Endometrium (tissue), 2 donors: Measurements from ENCODE around the gene NTM.
A peak's percentile ranks its signal among the peaks of the same experiment; 100 is the strongest.

Experiments
- FAIRE-seq: peaks from 2 replicates; lab custom pipeline; 2012; peaks lifted over from hg19 to GRCh38; lab: Jason Lieb, UNC
- donor health status: control.
- donor health status: control.

The NTM gene

DNA sequence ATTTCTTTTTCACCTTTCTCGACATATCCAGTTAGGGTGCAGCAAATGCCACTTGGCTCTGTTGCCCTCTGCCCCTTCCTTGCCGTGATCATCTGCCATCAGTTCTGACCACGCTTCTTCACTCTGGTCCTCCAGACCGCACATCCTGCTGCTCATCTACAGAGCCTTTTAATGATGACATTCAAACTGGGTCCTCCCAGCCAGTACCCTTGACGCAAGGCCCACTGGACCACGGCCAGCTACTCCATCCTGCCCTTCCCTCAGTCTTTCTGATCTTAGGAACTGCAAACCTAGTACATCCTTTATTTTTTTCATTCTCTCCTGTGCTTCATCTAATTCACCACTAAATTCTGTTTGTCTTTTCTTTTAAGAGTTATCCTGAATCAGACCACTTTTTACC, 551.8 kb downstream of the NTM start:
- no peak for FAIRE-seq

DNA sequence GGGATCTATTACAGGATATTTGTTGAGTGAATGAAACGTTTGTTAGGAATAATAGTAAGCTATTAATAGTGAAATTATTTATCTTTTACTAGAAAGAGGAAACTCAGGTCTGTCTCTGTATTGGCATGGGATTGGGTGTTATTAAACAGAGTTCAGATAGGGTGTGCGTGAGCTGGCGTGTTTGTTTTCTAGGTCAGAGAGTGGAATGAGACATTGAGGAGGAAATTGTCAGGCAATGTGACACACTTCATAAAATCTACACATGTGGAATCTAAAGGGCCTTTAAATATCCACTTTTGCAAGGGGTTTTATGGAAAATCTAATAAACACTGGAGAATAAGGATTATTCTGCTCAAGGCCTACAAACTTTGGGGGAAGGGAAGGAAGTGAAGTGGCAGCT, 552.9 kb downstream of the NTM start:
- no peak for FAIRE-seq

DNA sequence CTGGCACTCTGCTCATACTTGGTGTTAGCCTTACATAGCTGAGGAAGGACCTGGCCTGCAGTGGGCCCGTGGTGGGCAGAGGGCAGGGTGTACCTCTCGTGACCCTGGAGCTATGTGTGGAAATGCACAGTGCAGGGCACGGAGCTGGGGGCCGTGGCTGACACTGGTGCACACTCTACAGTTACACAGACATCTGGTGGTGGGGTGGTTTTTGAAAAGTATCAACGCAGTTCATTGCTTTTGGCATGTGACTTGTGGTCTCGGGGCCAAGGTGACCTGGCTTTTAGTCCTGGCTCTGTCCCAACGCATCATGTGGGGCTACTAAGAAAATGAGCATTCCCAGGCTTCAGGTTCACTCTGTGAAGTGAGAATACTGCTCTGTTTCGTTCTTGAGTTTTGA, 553.6 kb downstream of the NTM start:
- no peak for FAIRE-seq

DNA sequence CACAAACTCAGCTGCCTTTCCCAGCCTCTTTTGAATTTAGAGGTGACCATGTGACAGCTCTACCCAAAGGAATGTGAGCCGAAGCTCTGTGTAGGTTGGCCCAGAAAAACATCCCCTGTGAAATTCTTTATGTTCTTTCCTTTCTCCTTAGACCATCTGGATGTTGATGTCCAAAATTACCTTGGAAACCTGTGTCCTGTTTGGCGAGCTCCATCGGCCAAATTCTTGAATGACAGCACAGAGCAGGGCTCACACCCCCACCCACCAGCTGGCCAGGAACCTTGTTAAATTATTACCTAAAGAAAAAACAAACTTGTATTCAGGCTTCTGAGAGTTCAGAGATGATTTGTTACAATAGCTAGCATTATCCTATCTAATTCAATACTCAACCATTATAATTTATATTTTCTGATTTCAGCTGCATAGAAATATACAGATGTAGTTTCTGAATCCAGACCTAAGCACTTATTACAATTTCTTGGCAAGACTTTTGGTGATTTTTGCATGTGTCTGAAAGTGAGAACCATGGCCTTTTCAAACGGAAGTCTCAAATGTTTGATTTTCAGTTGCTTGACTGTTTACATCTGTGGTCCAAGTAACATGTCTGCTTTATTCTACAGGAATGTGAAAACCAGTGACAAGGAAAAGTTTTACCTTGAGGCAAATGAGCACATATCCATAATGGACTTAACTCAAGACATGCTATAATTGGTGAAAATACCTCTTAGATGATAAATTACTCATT, 554.2 kb downstream of the NTM start:
- peak; percentile 31 for FAIRE-seq

DNA sequence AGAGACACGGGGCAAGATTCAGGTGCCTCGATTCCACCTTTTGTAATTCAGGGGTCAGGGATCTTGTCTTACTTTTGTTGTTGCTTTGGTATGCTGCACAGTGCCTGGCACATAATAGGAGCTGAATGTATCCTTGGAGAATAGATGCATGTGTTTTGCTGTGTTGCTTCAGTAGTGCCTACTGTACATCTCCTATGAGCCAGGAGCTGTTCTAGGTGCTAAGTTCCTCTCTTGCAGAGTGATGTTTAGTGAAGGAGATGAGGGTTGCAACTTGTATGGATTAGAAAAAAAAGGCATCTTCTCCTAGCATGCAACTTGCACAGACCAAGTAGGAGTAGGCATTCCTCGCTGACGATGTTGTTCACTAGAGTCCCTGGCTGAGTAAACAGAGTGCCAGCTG, 555.4 kb downstream of the NTM start:
- no peak for FAIRE-seq

DNA sequence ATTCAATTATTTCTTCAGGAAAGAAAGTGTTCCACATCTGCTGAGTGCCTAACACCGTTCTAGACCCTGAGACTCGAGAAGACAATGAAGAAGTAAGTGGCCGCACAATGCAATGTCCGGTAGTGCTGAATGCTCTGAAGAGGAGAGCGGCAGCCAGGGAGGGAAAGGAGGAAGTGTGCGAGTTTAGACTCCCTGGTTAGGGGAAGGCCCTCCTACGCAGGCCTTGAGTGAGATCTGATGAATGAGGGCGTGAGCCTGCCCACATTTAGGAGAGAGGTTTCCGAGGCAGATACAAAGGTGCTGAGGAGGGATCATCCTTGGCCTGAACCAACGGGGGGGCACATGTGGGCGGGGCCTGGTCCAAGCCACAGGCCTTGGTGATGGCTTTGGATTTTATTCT, 558.6 kb downstream of the NTM start:
- FAIRE-seq: no peak

DNA sequence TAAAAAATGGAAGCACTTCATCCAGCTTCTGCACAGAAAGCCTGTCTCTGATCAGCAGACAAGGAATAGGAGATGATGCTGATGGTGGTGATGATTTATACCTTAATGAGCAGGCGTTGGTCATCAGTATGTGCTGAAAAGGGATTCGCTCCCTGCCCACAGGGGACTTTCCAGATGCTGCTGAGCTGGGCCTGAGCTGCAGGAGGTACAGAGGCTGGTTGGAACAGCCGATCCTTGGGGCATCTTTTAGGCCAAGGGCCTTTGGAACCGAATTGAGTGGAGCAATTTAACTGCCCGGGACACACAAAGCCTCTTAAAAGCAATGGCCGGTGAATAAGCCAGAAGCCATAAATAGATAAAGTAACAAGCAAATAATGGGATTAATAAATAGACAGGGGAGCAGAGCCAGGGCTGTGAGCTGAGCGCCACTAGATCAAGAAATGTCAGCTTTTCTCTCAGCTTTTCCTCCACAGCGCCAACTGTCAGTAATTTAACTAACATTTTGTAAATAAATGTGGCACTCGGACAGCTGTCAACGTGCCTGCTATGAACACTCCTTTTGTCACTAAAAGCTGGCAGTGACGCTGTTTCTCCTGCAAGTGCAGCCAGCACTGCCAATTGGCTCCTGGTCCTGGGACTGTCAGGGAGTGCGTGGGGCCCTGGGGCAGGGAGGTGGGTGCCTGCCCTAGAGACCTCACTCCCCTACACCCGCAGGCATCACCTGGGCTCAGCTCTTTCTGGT, 562.3 kb downstream of the NTM start:
- FAIRE-seq: no peak

DNA sequence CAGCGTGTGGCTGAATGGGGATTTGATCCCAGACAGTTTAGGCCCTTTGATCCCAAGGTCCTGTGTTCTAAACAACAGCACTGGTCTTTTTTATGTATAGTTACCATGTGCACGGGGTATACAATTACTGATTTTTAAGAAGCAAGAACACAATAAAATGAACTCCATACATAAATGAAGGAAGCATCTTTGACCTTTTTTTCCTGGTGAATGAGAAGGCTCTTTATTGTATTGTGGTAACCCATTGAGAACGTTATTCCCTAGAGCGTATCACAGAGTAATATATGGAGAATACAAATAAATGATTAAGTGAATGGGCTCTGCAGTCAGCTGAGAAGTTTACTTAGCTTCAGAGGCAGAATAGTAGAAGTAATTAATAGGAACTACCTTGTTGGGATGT, 563.6 kb downstream of the NTM start:
- no peak for FAIRE-seq

DNA sequence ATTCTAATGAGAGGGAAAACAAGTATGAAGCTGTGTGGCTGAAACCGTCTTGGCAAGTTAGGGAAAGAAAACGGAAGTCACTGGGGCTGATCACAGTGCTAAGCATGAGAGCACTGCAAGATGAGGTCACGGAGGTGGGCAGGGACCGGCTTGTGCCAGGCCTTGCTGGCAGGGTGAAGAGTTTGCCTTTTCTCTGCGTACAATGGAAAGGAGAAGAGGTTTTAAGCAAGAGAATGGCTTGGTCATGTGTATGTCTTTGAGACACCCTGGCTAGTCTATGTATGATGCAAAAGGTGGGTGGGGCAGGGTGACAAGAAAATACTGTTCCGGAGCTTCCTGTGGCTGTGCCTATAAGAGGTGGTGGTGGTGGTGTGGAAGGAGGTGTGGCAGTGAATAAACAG, 567.9 kb downstream of the NTM start:
- no peak for FAIRE-seq

DNA sequence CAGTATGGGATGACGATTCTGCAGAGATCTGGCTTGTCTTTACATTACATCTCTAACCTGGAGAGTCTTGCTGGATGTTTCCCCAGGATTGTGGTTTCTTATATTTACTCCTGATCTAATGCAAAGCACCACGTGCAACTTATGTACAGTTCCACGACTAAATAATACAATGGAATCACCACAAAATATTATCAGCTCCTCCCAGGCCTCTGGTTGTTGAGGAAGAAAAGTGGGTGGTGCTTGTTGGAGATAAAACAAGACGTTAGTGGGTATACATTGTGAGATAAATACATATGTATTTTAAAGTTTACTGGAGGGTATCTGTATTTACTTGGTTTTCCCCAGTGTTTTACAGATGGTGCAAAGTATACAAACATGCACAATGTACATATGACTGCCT, 569.7 kb downstream of the NTM start:
- no peak for FAIRE-seq

DNA sequence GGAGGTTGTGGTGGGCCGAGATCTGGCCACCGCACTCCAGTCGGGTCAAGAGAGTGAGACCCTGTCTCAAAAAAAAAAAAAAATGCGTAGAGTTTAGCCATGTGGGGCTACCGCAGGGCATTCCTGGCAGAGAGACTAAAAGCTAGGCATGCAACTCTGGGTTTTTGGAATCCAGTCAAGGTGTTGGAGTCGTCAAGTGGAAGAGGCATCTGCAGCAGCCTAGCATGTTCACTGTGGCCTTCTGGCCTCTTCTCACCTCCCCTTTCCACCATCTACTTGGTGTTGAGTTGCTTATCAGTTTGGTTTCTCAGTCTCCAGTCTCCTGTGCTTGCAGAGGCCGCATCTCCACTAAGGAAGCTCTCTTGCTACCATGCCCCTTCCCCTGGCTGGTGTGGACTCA, 572.5 kb downstream of the NTM start:
- FAIRE-seq: no peak

DNA sequence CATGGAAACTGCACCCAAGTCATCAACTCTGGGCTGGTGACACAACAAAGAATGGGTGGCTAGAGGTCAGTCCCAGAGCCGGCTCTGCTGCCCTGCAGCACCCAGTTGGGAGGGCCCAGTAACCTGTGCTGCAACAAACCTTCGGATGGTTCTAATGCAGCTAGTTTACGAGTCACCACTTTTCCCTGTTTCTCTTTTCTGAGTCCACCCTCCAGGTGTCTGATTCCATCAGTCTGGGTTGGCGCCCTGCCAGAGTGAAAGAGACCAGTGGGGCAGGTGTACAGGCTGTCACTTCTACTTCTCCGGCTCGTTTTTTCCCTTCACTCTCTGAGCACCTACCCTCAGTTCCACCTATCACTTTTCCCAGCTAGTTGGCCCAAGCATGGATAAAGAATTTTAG, 572.9 kb downstream of the NTM start:
- no peak for FAIRE-seq

DNA sequence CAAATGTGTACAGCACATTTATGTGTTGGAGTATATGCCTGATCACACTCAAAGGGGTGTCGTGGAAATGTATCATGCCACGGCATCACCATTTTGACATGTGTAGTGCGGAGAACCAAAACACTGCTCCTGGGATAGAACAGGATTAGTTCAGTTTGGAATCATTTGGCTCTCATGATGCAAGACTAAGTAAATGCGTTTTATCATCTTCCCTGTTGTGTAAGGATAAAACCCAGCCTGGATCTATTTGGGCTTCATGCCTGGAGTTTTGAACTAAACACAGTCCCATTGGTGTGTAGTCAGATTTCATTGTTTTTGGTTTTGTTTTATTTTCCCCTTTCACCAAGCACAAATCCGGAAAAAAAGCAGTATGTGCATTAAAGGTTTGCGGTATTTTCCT, 574.3 kb downstream of the NTM start:
- FAIRE-seq: no peak

DNA sequence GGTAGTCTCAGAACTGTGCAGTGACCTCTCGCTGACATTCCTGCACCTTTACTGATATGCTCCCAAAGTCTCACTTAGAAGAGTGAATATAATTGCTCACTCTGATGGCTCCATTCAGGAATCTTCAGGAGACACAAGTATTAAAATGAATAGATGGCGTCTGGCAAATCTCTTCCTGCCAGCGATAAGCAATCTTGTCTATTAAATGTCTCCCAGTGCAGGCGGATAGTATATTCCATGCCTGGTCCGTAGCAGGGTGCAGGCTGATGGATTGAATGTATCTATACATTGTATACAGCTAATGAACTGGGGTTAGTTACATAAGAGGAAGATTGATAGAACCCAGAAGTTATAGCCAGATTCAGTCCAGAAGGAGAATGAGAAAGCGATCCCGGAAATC, 575.3 kb downstream of the NTM start:
- FAIRE-seq: no peak

DNA sequence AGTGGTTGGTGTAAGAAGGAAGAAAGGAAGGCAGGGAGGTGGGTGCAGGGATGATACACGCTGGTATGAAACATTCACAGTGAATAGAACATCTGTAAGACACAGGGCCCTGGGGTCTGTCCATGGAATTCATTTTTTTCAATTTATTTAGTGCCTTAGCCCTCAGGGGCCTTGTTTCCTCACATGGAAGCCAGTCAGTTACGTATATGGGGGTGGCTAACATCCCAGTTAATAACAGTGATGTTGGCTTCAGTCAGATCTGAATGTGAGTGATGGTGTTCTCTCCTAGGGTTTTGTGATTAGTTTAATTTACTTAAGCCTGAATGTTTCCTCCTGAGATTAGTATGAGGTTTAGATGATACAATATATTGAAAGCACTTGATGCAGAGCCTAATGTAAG, 577.1 kb downstream of the NTM start:
- no peak for FAIRE-seq

DNA sequence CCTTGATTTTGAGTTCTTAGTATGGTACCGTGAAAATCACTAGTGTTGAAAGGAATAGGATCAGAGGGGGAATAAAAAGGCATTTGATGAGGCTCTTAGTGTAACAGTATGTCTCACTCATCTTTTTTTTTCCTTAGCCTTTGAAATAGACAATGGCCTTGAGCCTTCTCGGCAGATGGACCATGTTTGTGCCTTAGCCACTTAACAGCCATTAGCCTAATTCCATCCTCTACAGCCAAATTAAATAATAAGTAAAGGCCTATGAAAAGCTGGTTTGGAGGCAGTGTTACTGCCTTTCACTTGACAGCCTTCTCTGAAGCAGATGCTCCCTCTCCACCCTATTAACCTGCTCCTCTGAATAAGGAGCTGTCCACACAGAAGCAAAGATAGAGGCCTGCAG, 580.7 kb downstream of the NTM start:
- no peak for FAIRE-seq

DNA sequence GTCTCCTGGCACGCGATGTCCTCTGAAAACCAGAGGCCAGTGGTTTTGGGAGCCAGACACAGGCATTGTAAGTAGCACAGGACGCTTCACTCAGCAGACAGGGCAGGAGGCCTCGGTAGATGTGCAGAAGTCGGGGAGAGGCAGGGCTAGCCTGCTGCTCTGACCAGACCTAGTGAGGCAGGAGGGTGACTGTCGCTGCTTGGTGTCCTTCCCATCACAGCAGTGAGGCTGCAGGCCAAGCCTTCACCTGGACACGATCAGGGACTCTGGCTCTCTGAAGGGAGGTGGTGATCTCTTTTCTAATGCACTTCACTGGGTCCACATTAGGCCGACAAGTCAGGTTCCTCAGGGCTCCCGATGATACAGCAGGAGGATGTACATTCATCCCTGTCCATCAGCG, 583.7 kb downstream of the NTM start:
- FAIRE-seq: no peak

DNA sequence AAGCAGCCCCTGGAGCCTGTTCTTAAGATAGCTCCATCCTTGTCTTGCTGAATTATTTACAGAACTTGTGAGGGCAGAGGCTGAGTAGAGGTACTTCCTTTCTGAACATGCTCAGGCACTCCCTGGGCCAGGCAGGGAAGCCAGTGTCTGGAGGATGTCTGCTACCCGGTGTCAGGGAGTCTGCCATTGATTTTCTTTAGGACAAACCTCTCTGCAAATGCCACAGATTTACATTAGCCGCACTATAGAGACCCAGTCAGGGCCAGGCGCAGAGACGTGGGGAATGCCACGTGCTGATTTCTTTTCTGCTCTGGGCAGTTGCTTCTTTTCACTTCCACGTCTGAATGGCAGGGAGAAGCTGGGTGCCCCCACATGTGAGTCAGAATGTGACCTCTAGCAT, 585.5 kb downstream of the NTM start:
- no peak for FAIRE-seq

DNA sequence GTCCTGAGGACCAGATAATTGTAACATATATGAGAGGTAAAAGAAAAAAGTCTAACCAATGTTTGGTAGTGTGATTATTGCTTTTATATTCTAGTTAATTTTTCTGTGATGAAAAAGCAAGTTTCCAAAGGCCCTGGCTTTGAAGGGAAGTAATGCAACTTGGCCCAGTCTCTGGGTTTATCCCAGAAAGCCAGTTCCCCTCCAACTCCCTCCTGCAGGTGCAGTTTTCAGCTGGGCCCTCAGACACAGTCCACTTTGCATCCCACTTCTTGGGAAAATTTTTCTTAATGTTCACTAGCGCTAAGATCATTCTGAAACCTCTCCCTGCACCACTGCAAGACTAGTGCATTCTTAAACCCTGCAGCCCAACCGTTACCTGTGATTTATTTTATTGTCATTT, 586.8 kb downstream of the NTM start:
- FAIRE-seq: no peak

DNA sequence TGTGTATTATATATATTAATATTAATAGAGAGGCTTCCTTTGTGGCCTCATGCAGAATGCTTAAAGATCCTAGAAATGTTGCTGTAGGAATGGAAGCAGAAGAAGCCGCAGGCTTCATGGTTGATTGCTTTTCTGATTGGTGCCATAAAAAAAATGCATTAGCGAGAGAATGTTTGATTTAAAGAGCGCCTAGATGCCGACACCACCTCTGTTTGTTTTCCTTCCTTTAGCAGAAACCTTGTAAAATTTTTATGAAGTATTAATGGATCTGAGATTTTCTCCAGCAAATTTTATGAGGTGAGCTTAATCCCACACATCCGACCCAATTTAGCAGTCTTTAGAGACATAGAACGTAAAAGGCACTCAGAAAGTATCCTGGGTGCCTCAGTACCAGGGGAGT, 587.5 kb downstream of the NTM start:
- FAIRE-seq: no peak

DNA sequence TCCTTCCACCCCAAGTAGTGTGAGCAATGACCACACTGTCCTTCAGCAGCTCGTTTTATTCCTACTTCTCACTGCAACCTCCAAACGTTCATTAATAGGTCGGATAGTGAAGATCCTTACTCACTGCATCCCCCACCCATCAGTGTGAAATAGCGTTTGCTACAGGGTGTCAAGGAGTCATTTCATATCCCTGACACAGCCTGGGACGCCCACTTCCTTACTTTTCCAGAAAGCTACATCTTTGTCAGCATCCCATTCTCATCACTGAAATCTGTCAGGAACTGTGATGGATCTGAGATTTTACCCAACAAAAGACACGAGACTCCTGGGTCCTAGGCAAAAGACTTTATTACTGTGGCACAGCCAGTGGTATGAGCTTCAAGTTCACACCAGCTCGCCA, 592.4 kb downstream of the NTM start:
- FAIRE-seq: no peak

DNA sequence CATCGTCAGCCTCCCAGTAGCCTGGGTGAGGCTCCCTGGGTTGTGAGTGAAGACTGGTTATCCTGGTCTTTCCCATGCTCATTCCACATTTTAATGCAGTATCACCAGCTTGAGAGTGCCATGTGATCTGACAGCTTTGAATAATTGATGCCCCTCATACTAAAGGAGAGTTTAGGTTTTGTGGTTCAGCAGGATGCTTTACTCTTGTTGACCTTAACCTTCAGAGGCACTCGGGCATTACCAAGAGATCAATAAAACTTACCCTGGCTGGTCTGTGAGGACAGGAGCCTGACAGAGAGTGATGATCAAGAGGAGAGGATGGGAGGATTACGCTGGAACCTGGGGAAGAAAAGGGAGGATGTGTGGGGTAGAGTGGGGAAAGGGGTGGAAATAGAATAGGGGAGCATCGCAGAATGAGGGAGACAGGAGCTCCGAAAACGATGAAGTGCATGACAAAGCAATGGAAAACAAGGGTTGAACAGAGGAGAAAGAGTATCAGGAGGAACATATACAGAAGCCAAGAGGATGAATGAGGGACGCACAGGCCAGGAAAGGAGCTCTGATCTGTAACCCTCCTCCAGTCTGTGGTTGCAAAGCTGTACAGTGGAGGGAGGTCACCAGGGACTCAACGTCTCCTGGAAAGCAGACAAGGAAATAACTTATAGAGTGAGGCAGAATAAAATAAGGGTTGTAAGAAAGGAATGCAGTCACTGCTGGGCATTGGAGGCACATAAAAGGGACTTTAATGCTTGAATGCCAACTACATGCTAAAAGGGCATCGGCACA, 594.5 kb downstream of the NTM start:
- FAIRE-seq: no peak

DNA sequence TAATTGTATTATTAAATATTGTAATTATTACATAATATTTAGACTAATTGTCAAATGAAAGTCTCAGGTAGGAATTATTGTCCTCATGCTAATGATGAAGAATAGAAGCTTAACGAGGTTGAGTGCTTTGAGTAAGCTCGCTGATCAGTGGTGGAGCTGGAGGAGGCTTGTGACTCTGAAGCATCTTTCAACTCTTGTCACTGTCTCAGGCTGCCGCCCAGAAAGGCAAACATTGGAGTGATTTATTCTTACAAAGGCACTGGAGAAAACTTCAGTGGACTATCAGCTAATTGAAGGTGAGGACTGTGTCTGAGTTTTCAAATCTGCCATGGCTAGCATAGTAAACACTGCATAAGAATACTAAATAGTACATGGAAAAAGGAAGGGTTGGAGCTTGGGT, 595.1 kb downstream of the NTM start:
- no peak for FAIRE-seq
